Gastroesophageal sphincter (tissue), 3 donors: ENCODE measurements around the gene CD302.

Experiments used
- EP300 ChIP-seq: sonication (generic); formaldehyde crosslinking; IDR thresholded peaks from one replicate; pipeline ENCODE4 v1.6.1; 2017; ENCODE audit warnings: antibody characterized with exemption, mild to moderate bottlenecking
- POLR2A ChIP-seq, 2 donors: fragments of 450-650 bp; IDR thresholded peaks; one replicate each; pipeline ENCODE4 v1.6.1; 2017; ENCODE audit warnings: antibody characterized with exemption in 2 of 2, mild to moderate bottlenecking in 2 of 2, moderate library complexity in 1 of 2
- POLR2AphosphoS5 ChIP-seq: sonication (generic); formaldehyde crosslinking; IDR thresholded peaks from one replicate; pipeline ENCODE4 v1.6.1; 2017; ENCODE audit warnings: antibody characterized with exemption
- TF ChIP-seq, protein P1 (sequence below), 4 experiments: fragments of 200-600 bp in 2 of 4; fragments of 450-650 bp in 2 of 4; sonication (generic) in 1 of 4; IDR thresholded peaks; one replicate each; pipeline ENCODE4 v1.5.1; 2017 to 2019; ENCODE audit warnings: antibody characterized with exemption in 4 of 4, mild to moderate bottlenecking in 2 of 4, moderate library complexity in 2 of 4

DNA sequence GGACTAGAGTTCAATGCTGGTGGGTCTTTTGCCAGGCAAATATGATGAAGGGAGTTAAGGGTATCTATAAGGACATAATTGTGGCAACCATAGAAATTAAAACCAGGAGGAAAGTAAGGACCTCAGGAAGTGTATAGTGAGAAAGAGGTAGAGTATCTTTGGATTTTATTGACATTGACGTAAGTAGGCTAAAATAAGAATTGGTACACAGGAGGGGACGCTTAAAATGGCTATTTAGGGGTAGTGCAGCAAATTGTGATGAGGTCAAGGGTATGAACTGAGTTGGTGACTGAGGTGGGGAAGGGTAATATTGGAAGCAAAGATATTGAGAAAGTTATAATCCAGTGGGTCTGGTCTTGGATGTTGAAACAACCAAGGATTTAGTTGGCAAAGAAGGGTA is 43.0 kb downstream of the CD302 start:
- TF ChIP-seq, protein P1, sequence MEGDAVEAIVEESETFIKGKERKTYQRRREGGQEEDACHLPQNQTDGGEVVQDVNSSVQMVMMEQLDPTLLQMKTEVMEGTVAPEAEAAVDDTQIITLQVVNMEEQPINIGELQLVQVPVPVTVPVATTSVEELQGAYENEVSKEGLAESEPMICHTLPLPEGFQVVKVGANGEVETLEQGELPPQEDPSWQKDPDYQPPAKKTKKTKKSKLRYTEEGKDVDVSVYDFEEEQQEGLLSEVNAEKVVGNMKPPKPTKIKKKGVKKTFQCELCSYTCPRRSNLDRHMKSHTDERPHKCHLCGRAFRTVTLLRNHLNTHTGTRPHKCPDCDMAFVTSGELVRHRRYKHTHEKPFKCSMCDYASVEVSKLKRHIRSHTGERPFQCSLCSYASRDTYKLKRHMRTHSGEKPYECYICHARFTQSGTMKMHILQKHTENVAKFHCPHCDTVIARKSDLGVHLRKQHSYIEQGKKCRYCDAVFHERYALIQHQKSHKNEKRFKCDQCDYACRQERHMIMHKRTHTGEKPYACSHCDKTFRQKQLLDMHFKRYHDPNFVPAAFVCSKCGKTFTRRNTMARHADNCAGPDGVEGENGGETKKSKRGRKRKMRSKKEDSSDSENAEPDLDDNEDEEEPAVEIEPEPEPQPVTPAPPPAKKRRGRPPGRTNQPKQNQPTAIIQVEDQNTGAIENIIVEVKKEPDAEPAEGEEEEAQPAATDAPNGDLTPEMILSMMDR (IDR thresholded peaks at IDR 0.05), result no peak
- no peak for TF ChIP-seq POLR2A (IDR thresholded peaks at IDR 0.05)
- TF ChIP-seq POLR2AphosphoS5, result no peak
- no peak for TF ChIP-seq EP300
